ENCODE results near the gene GPM6B. TPM values are rescaled to one million over a fixed set of nuclear protein-coding genes. Genes with fewer than 3 reads are reported as not detected.

The GPM6B gene
- total and polyA plus RNA-seq, 7 experiments from 2014 or later = 0.18 to 0.27 TPM; not detected in 5

- Histone ChIP-seq H3K27me3 (ENCODE audit: control insufficient read depth in 2 of 2, insufficient read depth in 2 of 2, low read length in 2 of 2) (no peaks in the 10 kb centered on the region), H3K4me3 (ENCODE audit: low read length) (no peak overlapping the region), H3K27ac (ENCODE audit: low read depth, low read length) (no peak overlapping the region), H3K4me1 (ENCODE audit: control insufficient read depth in 2 of 2, insufficient read depth in 2 of 2, low read length in 2 of 2) (no peaks in the 10 kb centered on the region), H3K36me3 (ENCODE audit: control insufficient read depth in 2 of 3, insufficient read depth in 3 of 3, low read length in 3 of 3) (no peaks in the 10 kb centered on the region), H3K9me3 (ENCODE audit: control insufficient read depth in 2 of 3, low read length in 3 of 3) (no peaks in the 10 kb centered on the region)
- ChIA-PET POLR2A (no interaction called here), CTCF (no interaction called here)
- no peaks in the 10 kb centered on the region for H3K36me3 Mint-ChIP-seq
- intact Hi-C loops (cut with micrococcal nuclease) = no loop called here
- H3K27me3 Mint-ChIP-seq = no peaks in the 10 kb centered on the region
- no peaks in the 10 kb centered on the region for H3K4me1 Mint-ChIP-seq
- ATAC-seq (no peak), DNase-seq (no peak)
- no peak overlapping the region for H3K4me3 Mint-ChIP-seq
- peaks cover 0 to 2% (median 0%) of the 10 kb centered on the region in 11 donors for H3K9me3 Mint-ChIP-seq
- H3K27ac Mint-ChIP-seq = no peak overlapping the region
Observed at GRCh38 chrX:13835825-13836224, 18.9 kb upstream of the GPM6B start.

GRCh38 chrX:13834355-13834754 lies 17.5 kb upstream of the GPM6B start:
- Histone ChIP-seq H3K9me3 (ENCODE audit: control insufficient read depth in 2 of 3, low read length in 3 of 3) (no peaks in the 10 kb centered on the region), H3K4me3 (ENCODE audit: low read length) (no peak overlapping the region), H3K4me1 (ENCODE audit: control insufficient read depth in 2 of 2, insufficient read depth in 2 of 2, low read length in 2 of 2) (no peaks in the 10 kb centered on the region), H3K27me3 (ENCODE audit: control insufficient read depth in 2 of 2, insufficient read depth in 2 of 2, low read length in 2 of 2) (no peaks in the 10 kb centered on the region), H3K27ac (ENCODE audit: low read depth, low read length) (no peak overlapping the region), H3K36me3 (ENCODE audit: control insufficient read depth in 2 of 3, insufficient read depth in 3 of 3, low read length in 3 of 3) (no peaks in the 10 kb centered on the region)
- CTCF ChIA-PET = no interaction called here
- intact Hi-C loops (cut with micrococcal nuclease) = no loop called here
- no peak for ATAC-seq
- Mint-ChIP-seq H3K36me3 (no peaks in the 10 kb centered on the region), H3K27me3 (no peaks in the 10 kb centered on the region), H3K27ac (no peak overlapping the region), H3K4me3 (no peak overlapping the region), H3K4me1 (no peaks in the 10 kb centered on the region), H3K9me3 (peaks cover 0 to 2% (median 0%) of the 10 kb centered on the region in 11 donors)
- no peak for DNase-seq
- POLR2A ChIA-PET = no interaction called here

- intact Hi-C loops (cut with micrococcal nuclease) = no loop called here
- H3K27me3 Mint-ChIP-seq = no peaks in the 10 kb centered on the region
Observed at GRCh38 chrX:13829983-13830382, 13.1 kb upstream of the GPM6B start.

GRCh38 chrX:13828392-13828791 lies 11.5 kb upstream of the GPM6B start:
- ChIA-PET CTCF (no interaction called here), POLR2A (no interaction called here)
- ATAC-seq (no peak), DNase-seq (no peak)
- H3K4me1 Mint-ChIP-seq = no peaks in the 10 kb centered on the region
- H3K36me3 Mint-ChIP-seq = peaks cover 0 to 4% (median 0%) of the 10 kb centered on the region in 5 donors
- H3K27me3 Mint-ChIP-seq = no peaks in the 10 kb centered on the region
- no peaks in the 10 kb centered on the region for H3K36me3 ChIP-seq (ENCODE audit: control insufficient read depth in 2 of 3, insufficient read depth in 3 of 3, low read length in 3 of 3)
- H3K27me3 ChIP-seq (ENCODE audit: control insufficient read depth in 2 of 2, insufficient read depth in 2 of 2, low read length in 2 of 2) = no peaks in the 10 kb centered on the region
- peaks cover 0 to 4% (median 0%) of the 10 kb centered on the region in 11 donors for H3K9me3 Mint-ChIP-seq
- no peak overlapping the region for H3K4me3 ChIP-seq (ENCODE audit: low read length)
- intact Hi-C loops (cut with micrococcal nuclease) = no loop called here
- no peak overlapping the region for H3K27ac ChIP-seq (ENCODE audit: low read depth, low read length)
- H3K27ac Mint-ChIP-seq = no peak overlapping the region
- no peaks in the 10 kb centered on the region for H3K9me3 ChIP-seq (ENCODE audit: control insufficient read depth in 2 of 3, low read length in 3 of 3)
- no peak overlapping the region for H3K4me3 Mint-ChIP-seq
- H3K4me1 ChIP-seq (ENCODE audit: control insufficient read depth in 2 of 2, insufficient read depth in 2 of 2, low read length in 2 of 2) = no peaks in the 10 kb centered on the region

More at GRCh38 chrX:13829983-13830382, 13.1 kb upstream of the GPM6B start:
- Histone ChIP-seq H3K4me3 (ENCODE audit: low read length) (no peak overlapping the region), H3K36me3 (ENCODE audit: control insufficient read depth in 2 of 3, insufficient read depth in 3 of 3, low read length in 3 of 3) (no peaks in the 10 kb centered on the region), H3K27me3 (ENCODE audit: control insufficient read depth in 2 of 2, insufficient read depth in 2 of 2, low read length in 2 of 2) (no peaks in the 10 kb centered on the region), H3K27ac (ENCODE audit: low read depth, low read length) (no peak overlapping the region), H3K4me1 (ENCODE audit: control insufficient read depth in 2 of 2, insufficient read depth in 2 of 2, low read length in 2 of 2) (no peaks in the 10 kb centered on the region), H3K9me3 (ENCODE audit: control insufficient read depth in 2 of 3, low read length in 3 of 3) (no peaks in the 10 kb centered on the region)
- CTCF ChIA-PET = no interaction called here
- H3K36me3 Mint-ChIP-seq = peaks cover 0 to 4% (median 0%) of the 10 kb centered on the region in 5 donors
- no peaks in the 10 kb centered on the region for H3K4me1 Mint-ChIP-seq
- H3K27ac Mint-ChIP-seq = no peak overlapping the region
- POLR2A ChIA-PET = no interaction called here
- H3K9me3 Mint-ChIP-seq = peaks cover 0 to 4% (median 0%) of the 10 kb centered on the region in 11 donors
- ATAC-seq (no peak), DNase-seq (no peak)
- H3K4me3 Mint-ChIP-seq = no peak overlapping the region

- H3K27ac ChIP-seq (ENCODE audit: low read depth, low read length) = no peak overlapping the region
- Mint-ChIP-seq H3K9me3 (peaks cover 0 to 4% (median 0%) of the 10 kb centered on the region in 11 donors), H3K27ac (no peak overlapping the region), H3K36me3 (peaks cover 0 to 4% (median 0%) of the 10 kb centered on the region in 5 donors), H3K4me1 (no peaks in the 10 kb centered on the region), H3K4me3 (no peak overlapping the region), H3K27me3 (no peaks in the 10 kb centered on the region)
- ChIA-PET POLR2A (no interaction called here), CTCF (no interaction called here)
- no peaks in the 10 kb centered on the region for H3K4me1 ChIP-seq (ENCODE audit: control insufficient read depth in 2 of 2, insufficient read depth in 2 of 2, low read length in 2 of 2)
- no peaks in the 10 kb centered on the region for H3K9me3 ChIP-seq (ENCODE audit: control insufficient read depth in 2 of 3, low read length in 3 of 3)
- no peak for DNase-seq
- no peaks in the 10 kb centered on the region for H3K36me3 ChIP-seq (ENCODE audit: control insufficient read depth in 2 of 3, insufficient read depth in 3 of 3, low read length in 3 of 3)
- intact Hi-C loops (cut with micrococcal nuclease) = no loop called here
- no peak overlapping the region for H3K4me3 ChIP-seq (ENCODE audit: low read length)
- ATAC-seq = no peak
- no peaks in the 10 kb centered on the region for H3K27me3 ChIP-seq (ENCODE audit: control insufficient read depth in 2 of 2, insufficient read depth in 2 of 2, low read length in 2 of 2)
Observed at GRCh38 chrX:13827298-13828090, 10.6 kb upstream of the GPM6B start.

- ChIA-PET POLR2A (no interaction called here), CTCF (no interaction called here)
- Histone ChIP-seq H3K27me3 (ENCODE audit: control insufficient read depth in 2 of 2, insufficient read depth in 2 of 2, low read length in 2 of 2) (no peaks in the 10 kb centered on the region), H3K27ac (ENCODE audit: low read depth, low read length) (no peak overlapping the region), H3K4me1 (ENCODE audit: control insufficient read depth in 2 of 2, insufficient read depth in 2 of 2, low read length in 2 of 2) (no peaks in the 10 kb centered on the region), H3K36me3 (ENCODE audit: control insufficient read depth in 2 of 3, insufficient read depth in 3 of 3, low read length in 3 of 3) (no peaks in the 10 kb centered on the region), H3K9me3 (ENCODE audit: control insufficient read depth in 2 of 3, low read length in 3 of 3) (no peaks in the 10 kb centered on the region), H3K4me3 (ENCODE audit: low read length) (no peak overlapping the region)
- DNase-seq (no peak), ATAC-seq (no peak)
- Mint-ChIP-seq H3K27me3 (no peaks in the 10 kb centered on the region), H3K4me3 (no peak overlapping the region), H3K9me3 (peaks cover 0 to 4% (median 0%) of the 10 kb centered on the region in 11 donors), H3K36me3 (peaks cover 0 to 4% (median 0%) of the 10 kb centered on the region in 5 donors), H3K4me1 (no peaks in the 10 kb centered on the region), H3K27ac (no peak overlapping the region)
- intact Hi-C loops (cut with micrococcal nuclease) = no loop called here
Observed at GRCh38 chrX:13826770-13827169, 9.9 kb upstream of the GPM6B start.

- Mint-ChIP-seq H3K27me3 (peaks cover 0 to under 1% (median 0%) of the 10 kb centered on the region in 5 donors), H3K4me1 (no peaks in the 10 kb centered on the region), H3K36me3 (peaks cover 0 to 4% (median 0%) of the 10 kb centered on the region in 5 donors), H3K4me3 (no peak overlapping the region), H3K27ac (no peak overlapping the region), H3K9me3 (peaks cover 0 to 4% (median 0%) of the 10 kb centered on the region in 11 donors)
- Histone ChIP-seq H3K27me3 (ENCODE audit: control insufficient read depth in 2 of 2, insufficient read depth in 2 of 2, low read length in 2 of 2) (no peaks in the 10 kb centered on the region), H3K4me1 (ENCODE audit: control insufficient read depth in 2 of 2, insufficient read depth in 2 of 2, low read length in 2 of 2) (no peaks in the 10 kb centered on the region), H3K4me3 (ENCODE audit: low read length) (no peak overlapping the region), H3K27ac (ENCODE audit: low read depth, low read length) (no peak overlapping the region), H3K36me3 (ENCODE audit: control insufficient read depth in 2 of 3, insufficient read depth in 3 of 3, low read length in 3 of 3) (no peaks in the 10 kb centered on the region), H3K9me3 (ENCODE audit: control insufficient read depth in 2 of 3, low read length in 3 of 3) (no peaks in the 10 kb centered on the region)
- ATAC-seq = no peak
- CTCF ChIA-PET = no interaction called here
- POLR2A ChIA-PET = no interaction called here
- no peak for DNase-seq
- intact Hi-C loops (cut with micrococcal nuclease) = no loop called here
Observed at GRCh38 chrX:13825178-13825762, 8.4 kb upstream of the GPM6B start.

Measured in naive thymus-derived CD4-positive, alpha-beta T cell (primary cell).